Neural cell (in vitro differentiated cells): ENCODE data around the gene CPPED1. TPM values are rescaled to one million over a fixed set of nuclear protein-coding genes. Genes with fewer than 3 reads are reported as not detected.
A peak's percentile ranks its signal among the peaks of the same experiment; 100 is the strongest.

ENCODE experiments used
- H2AFZ ChIP-seq: fragments of 200-600, 300-800 bp; sonication (generic), shearing (Covaris generic); 2 replicates; pipeline ENCODE4 v1.6.0; 2014; ENCODE audit warnings: low read depth, mild to moderate bottlenecking, antibody characterized with exemption, low read length, moderate library complexity
- H3F3A ChIP-seq: fragments of 200-600 bp; shearing (Covaris generic); 2 replicates; pipeline ENCODE4 v1.6.1; 2016; ENCODE audit warnings: mild to moderate bottlenecking, moderate library complexity, mixed read lengths, antibody characterized with exemption, low read length; ENCODE audit not compliant: insufficient read depth, poor library complexity, severe bottlenecking
- H3K27ac ChIP-seq: fragments of 200-600, 300-800 bp; sonication (generic), shearing (Covaris generic); 2 replicates; pipeline ENCODE4 v1.5.1; 2014; ENCODE audit warnings: mild to moderate bottlenecking, low read length, moderate library complexity
- H3K27me3 ChIP-seq: fragments of 300-800, 200-600 bp; sonication (generic), shearing (Covaris generic); 2 replicates; pipeline ENCODE4 v1.6.0; 2014; ENCODE audit warnings: mild to moderate bottlenecking, low read depth, low read length, moderate library complexity; ENCODE audit not compliant: insufficient read depth
- H3K36me3 ChIP-seq: fragments of 300-800, 200-600 bp; sonication (generic), shearing (Covaris generic); 2 replicates; pipeline ENCODE4 v1.5.1; 2014; ENCODE audit warnings: mild to moderate bottlenecking, antibody characterized with exemption, low read length, moderate library complexity; ENCODE audit not compliant: insufficient read depth
- H3K4me2 ChIP-seq: fragments of 300-800, 200-600 bp; sonication (generic), shearing (Covaris generic); 2 replicates; pipeline ENCODE4 v1.6.0; 2014; ENCODE audit warnings: mild to moderate bottlenecking, low read length
- H3K4me3 ChIP-seq: fragments of 300-800, 200-600 bp; sonication (generic), shearing (Covaris generic); 2 replicates; pipeline ENCODE4 v1.5.1; 2014; ENCODE audit warnings: mild to moderate bottlenecking, low read length, moderate library complexity
- H3K79me2 ChIP-seq: fragments of 200-600 bp; shearing (Covaris generic); replicated peaks from 2 replicates; pipeline ENCODE4 v1.6.0; 2014; ENCODE audit warnings: mild to moderate bottlenecking, low read length, moderate library complexity; ENCODE audit not compliant: insufficient read depth
- H3K9ac ChIP-seq: fragments of 300-800, 200-600 bp; sonication (generic), shearing (Covaris generic); 2 replicates; pipeline ENCODE4 v1.6.1; 2016; ENCODE audit warnings: mild to moderate bottlenecking, low read length, mixed read lengths
- H3K9me2 ChIP-seq: fragments of 200-600 bp; shearing (Covaris generic); 2 replicates; pipeline ENCODE4 v1.6.1; 2016; ENCODE audit warnings: mild to moderate bottlenecking, low read length, mixed read lengths; ENCODE audit not compliant: insufficient read depth
- H3K9me3 ChIP-seq: fragments of 200-600, 300-800 bp; sonication (generic), shearing (Covaris generic); 2 replicates; pipeline ENCODE4 v1.6.1; 2016; ENCODE audit warnings: mild to moderate bottlenecking, mixed run types, low read length, moderate library complexity, mixed read lengths
- H4K20me1 ChIP-seq: fragments of 200-600 bp; shearing (Covaris generic); 2 replicates; pipeline ENCODE4 v1.6.1; 2016; ENCODE audit warnings: mild to moderate bottlenecking, mixed run types; ENCODE audit not compliant: insufficient read depth
- CTCF ChIP-seq: fragments of 450-650 bp; IDR thresholded peaks from 2 replicates; pipeline ENCODE4 v1.5.1; 2014; ENCODE audit warnings: antibody characterized with exemption, mild to moderate bottlenecking, moderate library complexity; ENCODE audit not compliant: poor library complexity, severe bottlenecking
- EP300 ChIP-seq: fragments of 450-650 bp; conservative IDR thresholded peaks from 2 replicates; pipeline ENCODE4 v1.6.1; 2014; ENCODE audit warnings: antibody characterized with exemption, mild to moderate bottlenecking, moderate library complexity; ENCODE audit not compliant: poor library complexity, severe bottlenecking
- EZH2 ChIP-seq: fragments of 200-600, 300-800 bp; shearing (Covaris generic), sonication (generic); IDR thresholded peaks from 2 replicates; pipeline ENCODE4 v1.6.1; 2014; ENCODE audit warnings: antibody characterized with exemption, low read length, borderline replicate concordance, mild to moderate bottlenecking; ENCODE audit not compliant: insufficient read depth, poor library complexity, severe bottlenecking
- MXI1 ChIP-seq: fragments of 450-650 bp; conservative IDR thresholded peaks from 2 replicates; pipeline ENCODE4 v1.6.1; 2014; ENCODE audit warnings: antibody characterized with exemption, mild to moderate bottlenecking; ENCODE audit not compliant: poor library complexity, severe bottlenecking
- POLR2AphosphoS5 ChIP-seq: IDR thresholded peaks from 2 replicates; pipeline ENCODE4 v1.6.1; 2012
- RAD21 ChIP-seq: fragments of 450-650 bp; conservative IDR thresholded peaks from 2 replicates; pipeline ENCODE4 v1.6.1; 2014; ENCODE audit warnings: antibody characterized with exemption, mild to moderate bottlenecking, moderate library complexity
- REST ChIP-seq: IDR thresholded peaks from 2 replicates; pipeline ENCODE4 v1.6.1; 2012; ENCODE audit warnings: borderline replicate concordance
- SMC3 ChIP-seq: fragments of 450-650 bp; conservative IDR thresholded peaks from 2 replicates; pipeline ENCODE4 v1.6.1; 2014; ENCODE audit warnings: antibody characterized with exemption, mild to moderate bottlenecking, moderate library complexity; ENCODE audit not compliant: poor library complexity
- TAF1 ChIP-seq: IDR thresholded peaks from 2 replicates; pipeline ENCODE4 v1.6.1; 2012; ENCODE audit warnings: low read depth
- polyA plus RNA-seq: library from polyadenylated mRNA; depleted of rRNA; stranded (reverse); fragments of >200 nt; gene quantifications from 2 replicates; pipeline ENCODE4 v1.2.3, GENCODE V29; 2014

Gene CPPED1
- polyA plus RNA-seq, 1 donor from 2014 or later: 2.5 TPM

GRCh38 chr16:12661656-12662172 is 142.0 kb downstream of the CPPED1 start:
- Histone ChIP-seq H3K4me3 (no peak overlapping the region), H4K20me1 (no peaks in the 10 kb centered on the region), H2AFZ (no peak overlapping the region), H3K9me2 (no peaks in the 10 kb centered on the region), H3F3A (no peaks in the 10 kb centered on the region), H3K36me3 (no peaks in the 10 kb centered on the region), H3K9me3 (peaks cover 3% of the 10 kb centered on the region), H3K27me3 (no peaks in the 10 kb centered on the region), H3K9ac (no peak overlapping the region), H3K4me2 (no peak overlapping the region), H3K79me2 (no peaks in the 10 kb centered on the region), H3K27ac (no peak overlapping the region)
- peak; percentile 41 for TF ChIP-seq REST
- no peak for TF ChIP-seq POLR2AphosphoS5

- no peaks in the 10 kb centered on the region for H4K20me1 ChIP-seq
- peaks cover 4% of the 10 kb centered on the region for H3K9me3 ChIP-seq
- no peak overlapping the region for H3K4me2 ChIP-seq
- H3K27me3 ChIP-seq: no peaks in the 10 kb centered on the region
- TF ChIP-seq EZH2 (no peak), CTCF (no peak)
- H2AFZ ChIP-seq: no peak overlapping the region
- no peaks in the 10 kb centered on the region for H3K79me2 ChIP-seq
- H3K36me3 ChIP-seq: no peaks in the 10 kb centered on the region
- no peak overlapping the region for H3K9ac ChIP-seq
- H3F3A ChIP-seq: no peaks in the 10 kb centered on the region
- H3K27ac ChIP-seq: no peak overlapping the region
- no peak overlapping the region for H3K4me3 ChIP-seq
- no peaks in the 10 kb centered on the region for H3K9me2 ChIP-seq
Observed at GRCh38 chr16:12659871-12660270, 143.8 kb downstream of the CPPED1 start.

- Histone ChIP-seq H3K4me3 (no peak overlapping the region), H3K4me2 (no peak overlapping the region), H3F3A (no peaks in the 10 kb centered on the region), H3K36me3 (no peaks in the 10 kb centered on the region), H3K9me2 (no peaks in the 10 kb centered on the region), H3K79me2 (no peaks in the 10 kb centered on the region), H3K9ac (no peak overlapping the region), H3K9me3 (peaks cover 4% of the 10 kb centered on the region), H3K27me3 (no peaks in the 10 kb centered on the region), H3K27ac (no peak overlapping the region), H4K20me1 (no peaks in the 10 kb centered on the region), H2AFZ (no peak overlapping the region)
- TF ChIP-seq SMC3 (no peak), POLR2AphosphoS5 (no peak), EZH2 (no peak), EP300 (no peak), CTCF (no peak), TAF1 (no peak), MXI1 (no peak), RAD21 (no peak), REST (no peak)
Observed at GRCh38 chr16:12658506-12658905, 145.2 kb downstream of the CPPED1 start.
